Loucy (cell line): ENCODE data around the gene VPS52.
"Not testable (repeated sequence)": the region's sequence is repeated elsewhere in the genome, so short reads cannot be mapped to it uniquely, and the experiment has no call there.

Experiments used
- H2AFZ ChIP-seq: fragments of 200-600 bp; sonication (generic); 2 replicates; pipeline ENCODE4 v1.6.0; 2016; ENCODE audit warnings: antibody characterized with exemption, mild to moderate bottlenecking, low read length, moderate library complexity
- H3F3A ChIP-seq: fragments of 200-600 bp; 2 replicates; pipeline ENCODE4 v1.6.0; 2016; ENCODE audit warnings: antibody characterized with exemption, low read depth, mild to moderate bottlenecking
- H3K27me3 ChIP-seq: fragments of 200-600 bp; sonication (generic); 2 replicates; pipeline ENCODE4 v1.6.1; 2014; ENCODE audit warnings: low read length, mild to moderate bottlenecking; ENCODE audit not compliant: insufficient read depth, poor library complexity, severe bottlenecking
- H3K36me3 ChIP-seq: fragments of 200-600 bp; sonication (generic); 2 replicates; pipeline ENCODE4 v1.6.1; 2016; ENCODE audit warnings: low read length; ENCODE audit not compliant: insufficient read depth
- H3K4me1 ChIP-seq: fragments of 200-600 bp; sonication (generic); 2 replicates; pipeline ENCODE4 v1.5.1; 2014; ENCODE audit warnings: low read length, mild to moderate bottlenecking; ENCODE audit not compliant: insufficient read depth, poor library complexity, severe bottlenecking
- H3K4me2 ChIP-seq: fragments of 200-600 bp; sonication (generic); 2 replicates; pipeline ENCODE4 v1.6.0; 2014; ENCODE audit warnings: antibody characterized with exemption, low read length, low read depth, mild to moderate bottlenecking; ENCODE audit not compliant: poor library complexity, severe bottlenecking
- H3K4me3 ChIP-seq: fragments of 200-600 bp; sonication (generic); 2 replicates; pipeline ENCODE4 v1.5.1; 2014; ENCODE audit warnings: low read length, mild to moderate bottlenecking, mixed read lengths; ENCODE audit not compliant: poor library complexity, severe bottlenecking
- H3K79me2 ChIP-seq: fragments of 200-600 bp; sonication (generic); 2 replicates; pipeline ENCODE4 v1.6.1; 2014; ENCODE audit warnings: low read length; ENCODE audit not compliant: insufficient read depth
- H3K9ac ChIP-seq: fragments of 200-600 bp; sonication (generic); 2 replicates; pipeline ENCODE4 v1.6.0; 2014; ENCODE audit warnings: mild to moderate bottlenecking, low read depth, low read length, moderate library complexity; ENCODE audit not compliant: poor library complexity, severe bottlenecking
- H3K9me2 ChIP-seq: fragments of 200-600 bp; sonication (generic); replicated peaks from 2 replicates; pipeline ENCODE4 v1.6.1; 2016; ENCODE audit warnings: low read depth, low read length, mixed read lengths
- H3K9me3 ChIP-seq: fragments of 200-600 bp; sonication (generic); 2 replicates; pipeline ENCODE4 v1.6.1; 2014; ENCODE audit warnings: mild to moderate bottlenecking, antibody characterized with exemption, low read length, low read depth; ENCODE audit not compliant: insufficient read depth
- H4K20me1 ChIP-seq: fragments of 200-600 bp; sonication (generic); 2 replicates; pipeline ENCODE4 v1.6.0; 2014; ENCODE audit warnings: antibody characterized with exemption, low read length, mild to moderate bottlenecking; ENCODE audit not compliant: insufficient read depth, poor library complexity, severe bottlenecking
- EZH2phosphoT487 ChIP-seq: fragments of 200-600 bp; IDR thresholded peaks from 2 replicates; pipeline ENCODE4 v1.6.1; 2018; ENCODE audit warnings: antibody characterized with exemption, mild to moderate bottlenecking, moderate library complexity, borderline replicate concordance
- TF ChIP-seq, protein P1 (sequence below): fragments of 200-600 bp; sonication (generic); conservative IDR thresholded peaks from 2 replicates; pipeline ENCODE4 v1.5.1; 2014; ENCODE audit warnings: mild to moderate bottlenecking, antibody characterized with exemption, low read length

VPS52 gene

DNA sequence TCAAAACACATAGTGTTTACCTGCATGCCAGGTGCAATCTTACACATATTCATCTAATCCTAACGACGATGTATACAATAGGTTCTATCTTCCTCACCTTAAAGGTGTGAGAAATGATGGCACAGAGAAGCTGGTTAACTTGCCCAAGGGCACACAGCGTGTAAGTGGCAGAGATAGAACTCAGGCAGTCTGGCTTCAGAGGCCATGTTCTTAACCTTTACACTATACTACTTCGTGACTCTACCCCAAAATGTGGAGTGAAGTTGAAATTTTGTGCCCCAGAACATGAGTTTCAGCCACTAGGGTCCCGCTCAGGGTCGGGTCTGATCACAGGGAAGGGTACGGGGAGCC, 584 bp downstream of the VPS52 start:
- H3K4me2 ChIP-seq = peak overlapping the region; percentile 79
- peaks cover 71% of the 10 kb centered on the region for H3K79me2 ChIP-seq
- peaks cover 6% of the 10 kb centered on the region for H3K27me3 ChIP-seq
- H3K36me3 ChIP-seq = peaks cover 37% of the 10 kb centered on the region
- TF ChIP-seq, protein P1, sequence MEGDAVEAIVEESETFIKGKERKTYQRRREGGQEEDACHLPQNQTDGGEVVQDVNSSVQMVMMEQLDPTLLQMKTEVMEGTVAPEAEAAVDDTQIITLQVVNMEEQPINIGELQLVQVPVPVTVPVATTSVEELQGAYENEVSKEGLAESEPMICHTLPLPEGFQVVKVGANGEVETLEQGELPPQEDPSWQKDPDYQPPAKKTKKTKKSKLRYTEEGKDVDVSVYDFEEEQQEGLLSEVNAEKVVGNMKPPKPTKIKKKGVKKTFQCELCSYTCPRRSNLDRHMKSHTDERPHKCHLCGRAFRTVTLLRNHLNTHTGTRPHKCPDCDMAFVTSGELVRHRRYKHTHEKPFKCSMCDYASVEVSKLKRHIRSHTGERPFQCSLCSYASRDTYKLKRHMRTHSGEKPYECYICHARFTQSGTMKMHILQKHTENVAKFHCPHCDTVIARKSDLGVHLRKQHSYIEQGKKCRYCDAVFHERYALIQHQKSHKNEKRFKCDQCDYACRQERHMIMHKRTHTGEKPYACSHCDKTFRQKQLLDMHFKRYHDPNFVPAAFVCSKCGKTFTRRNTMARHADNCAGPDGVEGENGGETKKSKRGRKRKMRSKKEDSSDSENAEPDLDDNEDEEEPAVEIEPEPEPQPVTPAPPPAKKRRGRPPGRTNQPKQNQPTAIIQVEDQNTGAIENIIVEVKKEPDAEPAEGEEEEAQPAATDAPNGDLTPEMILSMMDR = no peak
- TF ChIP-seq EZH2phosphoT487 = no peak
- H3K9me3 ChIP-seq = no peaks in the 10 kb centered on the region
- H4K20me1 ChIP-seq = peaks cover 39% of the 10 kb centered on the region
- peaks cover 47% of the 10 kb centered on the region for H3K4me1 ChIP-seq
- peak overlapping the region; percentile 96 for H2AFZ ChIP-seq
- no peaks in the 10 kb centered on the region for H3K9me2 ChIP-seq
- H3F3A ChIP-seq = no peaks in the 10 kb centered on the region
- H3K4me3 ChIP-seq = peak overlapping the region; percentile 95
- H3K9ac ChIP-seq = peak overlapping the region; percentile 94

DNA sequence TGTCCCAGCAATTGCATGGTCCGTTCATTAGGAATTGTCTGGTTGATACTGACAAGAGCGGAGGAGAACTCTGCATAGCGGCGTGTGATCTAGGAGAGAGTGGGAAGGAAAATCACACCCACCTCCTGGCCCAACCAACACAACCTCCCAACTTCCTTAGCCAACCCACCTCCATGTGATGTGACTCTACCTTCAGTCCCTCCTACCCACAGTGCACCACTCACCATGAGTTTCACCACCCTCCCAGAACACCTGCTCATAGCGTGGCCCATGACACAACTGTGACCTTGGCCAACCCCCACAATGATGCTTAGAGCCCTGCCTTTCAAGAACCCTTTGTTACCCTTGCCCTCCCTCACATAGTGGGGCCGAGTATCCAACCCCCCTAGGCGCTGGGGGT, 7.7 kb downstream of the VPS52 start:
- H3K79me2 ChIP-seq = peaks cover 5% of the 10 kb centered on the region
- H3K4me2 ChIP-seq = no peak overlapping the region
- no peak overlapping the region for H3K4me3 ChIP-seq
- H3K9ac ChIP-seq = no peak overlapping the region
- no peaks in the 10 kb centered on the region for H3K27me3 ChIP-seq
- TF ChIP-seq, protein P1 = no peak
- TF ChIP-seq EZH2phosphoT487 = no peak
- H4K20me1 ChIP-seq = no peaks in the 10 kb centered on the region
- H3K4me1 ChIP-seq = no peaks in the 10 kb centered on the region
- no peak overlapping the region for H2AFZ ChIP-seq
- H3K9me3 ChIP-seq = no peaks in the 10 kb centered on the region
- H3K9me2 ChIP-seq = no peaks in the 10 kb centered on the region
- H3K36me3 ChIP-seq = peaks cover 23% of the 10 kb centered on the region; the same call in 1 of the 2 replicates
- H3F3A ChIP-seq = no peaks in the 10 kb centered on the region

DNA sequence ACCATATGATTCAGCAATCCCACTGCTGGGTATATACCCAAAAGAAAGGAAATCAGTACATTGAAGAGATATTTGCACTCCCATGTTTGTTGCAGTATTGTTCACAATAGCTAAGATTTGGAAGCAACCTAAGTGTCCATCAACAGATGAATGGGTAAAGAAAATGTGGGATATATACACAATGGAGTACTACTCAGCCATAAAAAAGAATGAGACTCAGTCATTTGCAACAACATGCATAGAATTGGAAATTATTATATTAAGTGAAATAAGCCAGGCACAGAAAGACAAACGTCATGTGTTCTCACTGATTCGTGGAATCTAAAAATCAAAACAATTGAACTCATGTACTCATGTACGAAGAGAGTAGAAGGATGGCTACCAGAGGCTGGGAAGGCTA, 9.2 kb downstream of the VPS52 start:
- H4K20me1 ChIP-seq, H3K9ac ChIP-seq, H3K4me1 ChIP-seq, H2AFZ ChIP-seq, H3F3A ChIP-seq, H3K79me2 ChIP-seq, H3K9me3 ChIP-seq, H3K9me2 ChIP-seq, H3K27me3 ChIP-seq, H3K4me2 ChIP-seq, H3K4me3 ChIP-seq: not testable (repeated sequence)
- peaks cover 13% of the 10 kb centered on the region; the same call in 1 of the 2 replicates for H3K36me3 ChIP-seq

DNA sequence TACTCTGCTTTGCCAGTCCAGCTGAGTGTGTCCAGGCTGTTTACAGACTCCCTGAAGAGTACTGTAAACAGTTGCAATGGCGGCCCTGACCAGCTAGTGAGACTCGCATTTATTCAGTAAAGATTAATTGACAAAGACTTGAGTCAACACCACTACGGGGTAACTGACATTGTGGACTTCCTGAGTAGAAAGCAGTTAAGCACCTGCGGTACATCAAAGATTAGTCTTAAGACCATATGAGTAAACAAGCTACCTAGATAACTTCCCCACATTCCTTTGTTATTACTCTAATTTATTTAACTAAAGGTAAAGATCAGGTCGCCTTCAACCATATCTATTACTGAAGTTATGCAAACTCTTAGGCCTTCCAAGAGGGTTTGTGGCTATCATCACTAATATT, 12.6 kb downstream of the VPS52 start:
- TF ChIP-seq EZH2phosphoT487 = no peak
- Histone ChIP-seq H3K27me3 (no peaks in the 10 kb centered on the region), H3K79me2 (no peaks in the 10 kb centered on the region), H3K4me2 (no peak overlapping the region), H3K9me3 (no peaks in the 10 kb centered on the region), H3K4me3 (no peak overlapping the region), H4K20me1 (no peaks in the 10 kb centered on the region), H2AFZ (no peak overlapping the region), H3K4me1 (no peaks in the 10 kb centered on the region), H3F3A (0 out of 2 replicates have a peak, but pooled peaks cover 2% of the 10 kb centered on the region), H3K9me2 (no peaks in the 10 kb centered on the region), H3K36me3 (peaks cover 4% of the 10 kb centered on the region; the same call in 1 of the 2 replicates), H3K9ac (no peak overlapping the region)
